K562 (cell line): ENCODE measurements around the gene BCAS4. TPM values are rescaled to one million over a fixed set of nuclear protein-coding genes. Genes with fewer than 3 reads are reported as not detected.

Experiments used
- CTCFL ChIP-seq: IDR thresholded peaks from 2 replicates; pipeline ENCODE4 v1.6.1; 2011; ENCODE audit warnings: borderline replicate concordance, low read depth, mild to moderate bottlenecking, moderate library complexity, low read length; ENCODE audit not compliant: insufficient read depth, poor library complexity, severe bottlenecking
- GMEB1 ChIP-seq: fragments of 250-450 bp; sonication (Bioruptor Pico); IDR thresholded peaks from 2 replicates; pipeline ENCODE4 v1.4.0; 2020; ENCODE audit warnings: mild to moderate bottlenecking
- MXI1 ChIP-seq: IDR thresholded peaks from 2 replicates; pipeline ENCODE4 v1.6.1; 2011; ENCODE audit warnings: low read depth, mild to moderate bottlenecking, improper control_type of control experiment, low read length
- PHF8 ChIP-seq: fragments of 200-600 bp; sonication (generic); IDR thresholded peaks from 2 replicates; pipeline ENCODE4 v1.6.1; 2012; ENCODE audit warnings: mixed run types, mild to moderate bottlenecking, inconsistent platforms, low read length, moderate library complexity, borderline replicate concordance
- PKNOX1 ChIP-seq: fragments of 450-650 bp; IDR thresholded peaks from 2 replicates; pipeline ENCODE4 v1.6.1; 2016
- PTBP1 ChIP-seq: fragments of 200-400 bp; formaldehyde crosslinking; IDR thresholded peaks from 2 replicates; pipeline ENCODE4 v1.6.1; 2017; ENCODE audit warnings: low read depth, low read length
- RCOR1 ChIP-seq, 2 experiments: IDR thresholded peaks; 2 replicates each; pipeline ENCODE4 v1.6.1; 2012; ENCODE audit warnings: low read depth in 2 of 2, low read length in 2 of 2, borderline replicate concordance in 1 of 2, improper control_type of control experiment in 1 of 2
- SMAD2 ChIP-seq: fragments of 150-350 bp; IDR thresholded peaks from 2 replicates; pipeline ENCODE4 v1.6.1; 2014; ENCODE audit warnings: low read depth, mild to moderate bottlenecking, low read length
- ZNF165 ChIP-seq: fragments of 250-450 bp; sonication (Bioruptor Pico); IDR thresholded peaks from 2 replicates; pipeline ENCODE4 v1.4.0; 2020; ENCODE audit warnings: borderline replicate concordance
- ZNF277 ChIP-seq: fragments of 250-450 bp; sonication (Bioruptor Pico); IDR thresholded peaks from 2 replicates; pipeline ENCODE4 v1.8.0; 2022; ENCODE audit warnings: inconsistent platforms, mild to moderate bottlenecking, moderate library complexity, borderline replicate concordance
- ZNF766 ChIP-seq: fragments of 200-800 bp; sonication (Bioruptor generic); conservative IDR thresholded peaks from 2 replicates; pipeline ENCODE4 v1.6.1; 2016; ENCODE audit warnings: missing genetic modification characterization, missing compliant biosample characterization
- polyA plus RNA-seq, 8 experiments: library from polyadenylated mRNA; depleted of rRNA in 4 of 8; stranded (reverse) in 5 of 8; unstranded in 3 of 8; fragments of >200 nt; fragmentation: Nextera tagmentation in 2 of 8; fragmentation: Illumina TruSeq in 1 of 8; extraction: Ambion mirVana in 2 of 8; extraction: Trizol in 1 of 8; gene quantifications; 2 replicates each; pipeline versions ENCODE4 v1.2.1 to v1.2.3, GENCODE V29; 2011 to 2014; ENCODE audit warnings: inconsistent platforms in 1 of 8, missing spikeins in 1 of 8
- total RNA-seq, 7 experiments: library from RNA; depleted of rRNA in 6 of 7; stranded (reverse); fragments of >200 nt in 6 of 7; fragmentation: Illumina TruSeq in 2 of 7; extraction: Trizol in 2 of 7; gene quantifications; 2 replicates each; pipeline versions ENCODE4 v1.2.1 to v1.2.3, GENCODE V29; 2011 to 2021; ENCODE audit warnings: low replicate concordance in 1 of 7
- TF ChIP-seq, protein P1 (sequence below): fragments of 200-800 bp; sonication (Bioruptor generic); IDR thresholded peaks from 2 replicates; pipeline ENCODE4 v1.6.1; 2017; ENCODE audit warnings: missing genetic modification characterization, missing compliant biosample characterization
- TF ChIP-seq, protein P2 (sequence below): fragments of 450-650 bp; IDR thresholded peaks from 2 replicates; pipeline ENCODE4 v1.6.1; 2017; ENCODE audit warnings: antibody characterized with exemption, mild to moderate bottlenecking

Gene BCAS4
- total and polyA plus RNA-seq, 9 of the 15 experiments (the other 6 are each of a cell fraction or from before 2014, with no cell fraction given), result 0.15 to 2.3 (median 0.47) TPM

DNA sequence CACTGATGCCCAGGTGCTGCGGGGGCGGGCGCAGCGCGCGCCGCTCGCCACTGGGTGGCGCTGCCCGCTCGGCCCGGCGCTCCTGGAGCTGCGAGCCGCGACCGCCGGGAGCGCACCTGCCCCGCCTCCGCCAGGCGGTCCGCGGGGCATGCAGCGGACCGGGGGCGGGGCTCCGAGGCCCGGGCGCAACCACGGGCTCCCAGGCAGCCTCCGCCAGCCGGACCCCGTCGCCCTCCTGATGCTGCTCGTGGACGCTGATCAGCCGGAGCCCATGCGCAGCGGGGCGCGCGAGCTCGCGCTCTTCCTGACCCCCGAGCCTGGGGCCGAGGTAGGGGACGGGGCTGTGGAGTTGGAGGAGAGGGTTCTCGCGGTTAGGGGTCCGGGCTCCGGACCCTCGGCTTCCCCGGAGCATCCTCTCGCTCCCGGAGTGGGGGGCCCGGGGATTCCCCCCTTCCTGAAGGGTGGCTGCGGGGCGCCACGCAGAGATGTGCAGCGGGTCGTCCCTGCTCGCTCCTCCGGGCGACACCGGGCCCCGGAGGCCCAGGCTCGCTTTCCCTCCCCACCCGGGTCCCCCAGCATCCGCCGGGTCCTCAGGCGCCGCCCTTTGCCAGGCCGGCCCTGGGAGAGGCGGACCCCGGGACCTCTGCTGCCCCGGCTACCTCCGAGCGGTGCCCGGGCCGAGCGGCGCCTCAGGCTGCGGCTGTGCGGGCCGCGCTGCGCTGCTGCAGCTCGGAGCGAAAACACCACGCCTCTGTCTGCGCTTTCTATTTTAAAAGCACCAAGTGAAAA is at the start of gene BCAS4 (continued):
- peak; percentile 39; the same call in 1 of the 2 replicates for TF ChIP-seq PHF8
- peak; percentile 60 for TF ChIP-seq CTCFL
- TF ChIP-seq, protein P1, sequence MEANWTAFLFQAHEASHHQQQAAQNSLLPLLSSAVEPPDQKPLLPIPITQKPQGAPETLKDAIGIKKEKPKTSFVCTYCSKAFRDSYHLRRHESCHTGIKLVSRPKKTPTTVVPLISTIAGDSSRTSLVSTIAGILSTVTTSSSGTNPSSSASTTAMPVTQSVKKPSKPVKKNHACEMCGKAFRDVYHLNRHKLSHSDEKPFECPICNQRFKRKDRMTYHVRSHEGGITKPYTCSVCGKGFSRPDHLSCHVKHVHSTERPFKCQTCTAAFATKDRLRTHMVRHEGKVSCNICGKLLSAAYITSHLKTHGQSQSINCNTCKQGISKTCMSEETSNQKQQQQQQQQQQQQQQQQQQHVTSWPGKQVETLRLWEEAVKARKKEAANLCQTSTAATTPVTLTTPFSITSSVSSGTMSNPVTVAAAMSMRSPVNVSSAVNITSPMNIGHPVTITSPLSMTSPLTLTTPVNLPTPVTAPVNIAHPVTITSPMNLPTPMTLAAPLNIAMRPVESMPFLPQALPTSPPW (CRISPR knock-in tag), result peak; percentile 76
- TF ChIP-seq SMAD2, result no peak
- no peak for TF ChIP-seq ZNF277 (CRISPR knock-in tag)
- TF ChIP-seq GMEB1, result no peak
- TF ChIP-seq, protein P2, sequence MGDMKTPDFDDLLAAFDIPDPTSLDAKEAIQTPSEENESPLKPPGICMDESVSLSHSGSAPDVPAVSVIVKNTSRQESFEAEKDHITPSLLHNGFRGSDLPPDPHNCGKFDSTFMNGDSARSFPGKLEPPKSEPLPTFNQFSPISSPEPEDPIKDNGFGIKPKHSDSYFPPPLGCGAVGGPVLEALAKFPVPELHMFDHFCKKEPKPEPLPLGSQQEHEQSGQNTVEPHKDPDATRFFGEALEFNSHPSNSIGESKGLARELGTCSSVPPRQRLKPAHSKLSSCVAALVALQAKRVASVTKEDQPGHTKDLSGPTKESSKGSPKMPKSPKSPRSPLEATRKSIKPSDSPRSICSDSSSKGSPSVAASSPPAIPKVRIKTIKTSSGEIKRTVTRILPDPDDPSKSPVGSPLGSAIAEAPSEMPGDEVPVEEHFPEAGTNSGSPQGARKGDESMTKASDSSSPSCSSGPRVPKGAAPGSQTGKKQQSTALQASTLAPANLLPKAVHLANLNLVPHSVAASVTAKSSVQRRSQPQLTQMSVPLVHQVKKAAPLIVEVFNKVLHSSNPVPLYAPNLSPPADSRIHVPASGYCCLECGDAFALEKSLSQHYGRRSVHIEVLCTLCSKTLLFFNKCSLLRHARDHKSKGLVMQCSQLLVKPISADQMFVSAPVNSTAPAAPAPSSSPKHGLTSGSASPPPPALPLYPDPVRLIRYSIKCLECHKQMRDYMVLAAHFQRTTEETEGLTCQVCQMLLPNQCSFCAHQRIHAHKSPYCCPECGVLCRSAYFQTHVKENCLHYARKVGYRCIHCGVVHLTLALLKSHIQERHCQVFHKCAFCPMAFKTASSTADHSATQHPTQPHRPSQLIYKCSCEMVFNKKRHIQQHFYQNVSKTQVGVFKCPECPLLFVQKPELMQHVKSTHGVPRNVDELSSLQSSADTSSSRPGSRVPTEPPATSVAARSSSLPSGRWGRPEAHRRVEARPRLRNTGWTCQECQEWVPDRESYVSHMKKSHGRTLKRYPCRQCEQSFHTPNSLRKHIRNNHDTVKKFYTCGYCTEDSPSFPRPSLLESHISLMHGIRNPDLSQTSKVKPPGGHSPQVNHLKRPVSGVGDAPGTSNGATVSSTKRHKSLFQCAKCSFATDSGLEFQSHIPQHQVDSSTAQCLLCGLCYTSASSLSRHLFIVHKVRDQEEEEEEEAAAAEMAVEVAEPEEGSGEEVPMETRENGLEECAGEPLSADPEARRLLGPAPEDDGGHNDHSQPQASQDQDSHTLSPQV, result peak; percentile 44; the same call in 1 of the 2 replicates
- peak in 1 of 2 experiments; percentile 63; a peak in 2 of 4 replicates for TF ChIP-seq RCOR1 (IDR thresholded peaks at IDR 0.05; ENCODE audit: borderline replicate concordance in 1 of 2, low read depth in 2 of 2, low read length in 2 of 2)
- no peak for TF ChIP-seq PTBP1
- TF ChIP-seq PKNOX1, result no peak
- TF ChIP-seq MXI1, result no peak
- no peak for TF ChIP-seq ZNF165 (CRISPR knock-in tag)
- no peak for TF ChIP-seq ZNF766 (CRISPR knock-in tag)
